GM21825 (cell line): ENCODE results near the gene CYP4F2.
A peak's percentile ranks its signal among the peaks of the same experiment; 100 is the strongest.
"Not testable (repeated sequence)": the region's sequence is repeated elsewhere in the genome, so short reads cannot be mapped to it uniquely, and the experiment has no call there.

Experiments
- ATAC-seq: cut with Tn5 transposase; IDR thresholded peaks from one replicate; pipeline ENCODE4 v1.9.1; 2021; ENCODE audit warnings: mild to moderate bottlenecking, moderate library complexity; ENCODE audit not compliant: unreplicated experiment

The CYP4F2 gene

DNA sequence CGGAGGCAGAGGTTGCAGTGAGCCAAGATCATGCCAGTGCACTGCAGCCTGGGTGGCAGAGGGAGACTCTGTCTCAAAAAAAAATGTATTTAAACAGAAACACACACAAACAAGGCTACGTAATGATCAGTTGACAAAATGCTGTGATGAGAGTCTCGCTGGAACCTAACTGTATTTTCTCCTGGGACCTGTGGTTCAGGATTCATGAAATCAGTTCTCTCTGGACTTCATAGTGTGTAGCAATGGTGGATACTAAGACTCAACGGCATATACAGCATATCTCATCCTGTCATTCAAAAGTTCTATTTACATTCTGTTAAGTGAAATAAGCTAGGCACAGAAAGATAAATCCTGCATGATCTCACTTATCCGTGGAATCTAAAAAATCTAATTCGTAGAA, 37.4 kb downstream of the CYP4F2 start:
- ATAC-seq: no peak

GRCh38 chr19:15859187-15859586, 38.7 kb downstream of the CYP4F2 start:
- ATAC-seq: no peak

DNA sequence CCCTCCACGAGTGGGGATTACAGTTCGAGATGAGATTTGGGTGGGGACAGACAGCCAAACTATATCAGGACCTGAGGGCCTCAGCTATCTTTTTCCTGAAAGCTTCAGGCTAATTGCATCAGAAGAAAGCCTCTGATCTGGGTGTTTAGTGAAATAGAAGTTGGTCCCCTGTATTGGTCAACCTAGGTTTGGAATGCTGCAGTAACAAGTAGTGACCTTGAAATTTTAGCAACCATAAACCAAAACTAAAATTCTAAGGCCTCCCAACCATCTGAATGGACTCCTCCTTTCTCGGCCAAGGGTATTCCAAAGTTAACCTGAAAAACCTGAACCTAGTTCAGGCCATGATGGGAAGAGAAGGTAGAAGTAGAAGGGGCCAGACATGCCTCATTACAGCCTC, 47.5 kb downstream of the CYP4F2 start:
- no peak for ATAC-seq

DNA sequence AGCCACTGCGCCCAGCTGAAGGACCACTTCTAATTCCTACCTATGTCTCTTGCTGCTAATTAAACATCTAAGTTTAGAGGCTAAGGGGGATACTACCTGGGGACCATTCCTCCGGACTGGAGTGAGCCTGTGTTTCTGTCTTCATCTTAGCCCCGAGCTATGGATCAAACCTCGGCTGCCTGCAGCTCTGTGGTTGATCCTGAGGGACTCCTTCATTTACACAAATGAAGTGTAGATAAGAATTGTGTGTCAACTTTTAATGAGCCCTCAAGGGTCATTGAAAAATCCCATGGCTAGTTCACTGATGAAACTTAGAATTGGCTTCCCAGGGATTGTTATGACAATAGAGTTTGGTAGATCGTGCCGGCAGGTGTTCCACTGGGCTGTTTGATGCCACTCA, 51.0 kb downstream of the CYP4F2 start:
- no peak for ATAC-seq

DNA sequence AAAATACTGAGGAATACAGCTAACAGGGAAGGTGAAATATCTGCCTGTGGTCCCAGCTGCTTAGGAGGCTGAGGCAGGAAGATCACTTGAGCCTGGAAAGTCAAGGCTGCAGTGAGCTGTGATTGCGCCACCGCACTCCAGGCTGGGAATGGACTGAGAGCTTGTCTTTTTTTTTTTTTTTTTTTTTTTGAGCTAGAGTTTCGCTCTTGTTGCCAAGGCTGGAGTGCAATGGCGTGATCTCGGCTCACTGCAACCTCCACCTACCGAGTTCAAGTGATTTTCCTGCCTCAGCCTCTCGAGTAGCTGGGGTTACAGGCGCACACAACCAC, 54.0 kb downstream of the CYP4F2 start:
- not testable (repeated sequence) for ATAC-seq

GRCh38 chr19:15843203-15843893, 54.5 kb downstream of the CYP4F2 start:
- ATAC-seq: no peak

DNA sequence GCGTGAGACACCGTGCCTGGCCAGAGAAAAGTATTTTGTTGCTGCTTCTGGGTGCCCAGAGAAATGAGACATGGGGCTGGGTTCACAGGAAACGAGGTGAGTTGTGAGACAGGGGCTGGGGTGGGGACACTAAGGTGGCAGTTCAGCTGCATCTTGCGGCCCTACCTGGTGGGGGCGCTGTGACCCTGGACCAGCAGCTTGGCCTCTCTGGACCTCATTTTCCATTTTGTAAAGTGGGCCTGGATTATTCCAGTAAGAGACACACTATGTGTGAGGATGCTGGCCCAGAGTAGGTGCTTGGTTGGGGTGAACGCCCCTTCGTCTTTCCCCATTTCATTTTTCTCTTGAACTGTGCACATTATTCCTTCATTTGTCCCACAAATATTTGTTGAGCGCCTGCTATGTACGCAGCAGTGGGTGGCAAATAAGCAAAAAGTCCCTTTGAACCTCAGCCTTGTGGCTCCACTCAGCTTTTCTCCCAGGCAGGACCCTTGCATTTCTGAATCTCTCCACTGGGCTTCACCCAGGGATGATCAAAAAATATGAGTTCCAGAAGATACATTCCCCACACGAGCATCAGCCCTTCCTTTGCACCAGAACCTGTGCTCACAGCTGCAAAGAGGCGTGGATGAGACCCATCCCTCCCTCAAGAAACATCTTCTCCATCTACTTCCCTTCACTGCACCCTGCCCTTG, 55.9 kb downstream of the CYP4F2 start:
- ATAC-seq: no peak

DNA sequence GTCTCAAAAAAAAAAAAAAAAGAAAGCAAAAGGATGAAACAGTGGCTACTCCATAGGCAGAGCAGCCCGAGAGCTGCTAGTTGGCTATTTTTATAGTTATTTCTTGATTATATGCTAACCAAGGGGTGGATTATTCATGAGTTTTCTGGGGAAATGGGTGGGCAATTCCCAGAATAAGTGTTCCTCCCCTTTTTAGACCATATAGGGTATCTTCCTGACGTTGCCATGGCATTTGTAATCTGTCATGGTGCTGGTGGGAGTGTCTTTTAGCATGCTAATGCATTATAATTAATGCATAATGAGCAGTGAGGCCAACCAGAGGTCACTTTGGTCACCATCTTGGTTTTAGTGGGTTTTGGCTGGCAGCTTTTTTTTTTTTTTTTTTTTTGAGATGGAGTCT, 57.0 kb downstream of the CYP4F2 start:
- ATAC-seq: no peak

GRCh38 chr19:15839888-15840287, 58.0 kb downstream of the CYP4F2 start:
- ATAC-seq: not testable (repeated sequence)

- no peak for ATAC-seq
Measured at GRCh38 chr19:15838351-15838750, 59.5 kb downstream of the CYP4F2 start.

DNA sequence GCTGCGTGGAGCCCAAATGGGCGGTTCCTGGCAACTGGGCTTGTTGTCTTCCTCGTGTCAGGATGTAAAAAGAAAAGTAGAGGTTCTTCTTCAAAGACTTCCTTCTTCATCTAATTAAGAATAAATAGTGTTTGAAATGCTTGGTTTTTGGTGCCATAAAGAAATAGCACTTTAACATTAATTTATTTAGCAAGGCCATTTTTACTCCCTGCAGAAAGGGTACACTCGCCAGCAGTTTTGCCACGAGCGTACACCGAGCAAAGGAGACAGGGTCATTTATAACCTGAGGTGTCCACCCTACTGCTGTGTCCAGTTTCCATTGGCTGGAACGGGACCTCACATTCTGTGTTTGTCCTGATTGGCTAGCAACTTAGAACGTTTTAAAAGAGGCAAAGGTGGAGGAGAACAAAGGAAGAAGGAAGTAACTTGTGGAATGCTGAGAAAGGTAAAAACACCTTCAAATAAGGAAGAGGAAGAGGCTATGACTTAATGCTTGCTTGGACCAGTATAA, 60.6 kb downstream of the CYP4F2 start:
- no peak for ATAC-seq

DNA sequence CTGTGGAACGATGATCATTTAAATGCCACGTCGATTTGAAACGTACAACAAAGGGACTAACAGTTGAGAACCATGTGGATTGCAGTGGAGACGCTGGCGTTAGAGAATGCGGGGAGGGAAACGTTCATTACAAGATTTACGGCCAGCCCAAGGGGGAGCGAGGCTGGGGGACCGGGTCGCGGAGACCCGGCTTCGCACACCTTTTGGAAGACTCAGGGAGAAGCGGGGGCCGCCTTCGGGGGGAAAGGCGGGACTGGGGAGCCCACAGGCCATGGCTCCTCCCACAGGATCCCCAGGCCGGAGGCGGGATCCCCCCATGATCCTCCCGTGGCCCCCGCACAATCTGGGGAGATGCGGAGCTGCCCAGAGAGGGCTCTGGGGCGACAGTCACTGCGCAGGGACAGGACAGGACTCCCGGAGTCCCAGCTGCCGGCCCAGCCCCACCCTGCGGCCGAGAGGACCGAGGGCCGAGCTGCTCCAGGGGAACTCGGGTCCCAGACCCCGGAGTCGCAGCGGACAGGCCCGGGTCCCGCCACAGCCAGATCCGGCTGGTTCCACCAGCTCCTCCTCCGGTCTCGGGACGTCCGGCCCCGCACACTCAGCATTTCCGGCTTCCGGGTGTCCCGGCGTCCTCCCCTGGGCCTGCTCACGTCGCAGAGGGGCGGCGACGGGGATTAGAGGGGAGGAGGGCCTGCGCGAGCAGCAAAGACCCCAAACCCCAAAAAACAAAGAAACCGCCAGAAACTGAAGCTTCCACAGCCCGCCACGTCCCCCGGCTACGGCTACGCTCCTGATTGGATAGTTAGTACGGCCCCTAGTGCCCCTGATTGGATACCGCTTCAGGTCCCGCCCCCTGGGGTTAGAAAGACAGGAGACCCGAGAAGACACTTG, 61.3 kb downstream of the CYP4F2 start:
- ATAC-seq: peak; percentile 91

GRCh38 chr19:15835565-15836329, 62.1 kb downstream of the CYP4F2 start:
- not testable (repeated sequence) for ATAC-seq

DNA sequence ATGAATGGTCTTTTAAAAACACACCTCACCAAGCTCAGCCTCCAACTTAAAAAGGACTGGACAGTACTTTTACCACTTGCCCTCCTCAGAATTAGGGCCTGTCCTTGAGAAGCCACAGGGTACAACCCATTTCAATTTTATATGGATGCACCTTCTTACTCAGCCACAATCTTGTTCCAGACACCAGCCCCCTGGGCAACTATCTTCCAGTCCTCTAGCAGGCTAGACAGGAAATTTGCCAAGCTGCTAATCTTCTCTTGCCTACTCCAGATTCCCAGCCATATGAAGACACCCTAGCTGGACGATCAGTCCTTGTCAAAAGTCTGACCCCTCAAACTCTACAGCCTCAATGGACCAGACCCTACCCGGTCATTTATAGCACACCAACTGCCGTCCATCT, 63.6 kb downstream of the CYP4F2 start:
- ATAC-seq: not testable (repeated sequence)

DNA sequence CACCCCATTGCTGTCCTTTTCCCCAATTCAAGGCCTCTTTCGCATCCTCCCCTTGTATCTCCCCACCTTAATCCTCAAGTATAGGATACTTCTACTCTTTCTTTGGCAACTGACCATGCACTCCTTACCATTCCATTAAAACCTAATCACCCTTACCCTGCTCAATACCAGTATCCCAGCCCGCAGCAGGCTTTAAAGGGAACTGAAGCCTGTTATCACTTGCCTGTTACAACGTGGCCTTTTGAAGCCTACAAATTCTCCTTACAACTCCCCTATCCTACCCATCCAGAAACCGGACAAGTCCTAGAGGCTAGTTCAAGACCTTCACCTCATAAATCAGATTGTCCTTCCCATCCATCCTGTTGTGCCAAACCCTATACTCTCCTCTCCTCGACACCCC, 66.2 kb downstream of the CYP4F2 start:
- no peak for ATAC-seq

DNA sequence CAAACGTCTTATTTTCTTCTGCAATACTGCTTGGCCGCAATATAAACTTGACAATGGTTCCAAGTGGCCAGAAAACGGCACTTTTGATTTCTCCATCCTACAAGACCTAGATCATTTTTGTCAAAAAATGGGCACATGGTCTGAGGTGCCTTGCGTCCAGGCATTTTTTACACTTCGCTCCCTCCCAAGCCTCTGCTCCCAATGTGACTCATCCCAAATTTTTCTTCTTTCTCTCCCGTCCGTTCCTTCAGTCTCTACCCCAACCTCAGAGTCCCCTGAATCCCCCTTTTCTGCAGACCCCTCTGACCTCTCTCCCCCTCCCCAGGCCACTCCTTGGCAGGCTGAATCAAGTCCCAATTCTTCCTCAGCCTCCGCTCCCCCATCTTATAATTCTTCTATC, 68.1 kb downstream of the CYP4F2 start:
- no peak for ATAC-seq

- ATAC-seq: no peak
Measured at GRCh38 chr19:15829306-15829698, 68.6 kb downstream of the CYP4F2 start.

DNA sequence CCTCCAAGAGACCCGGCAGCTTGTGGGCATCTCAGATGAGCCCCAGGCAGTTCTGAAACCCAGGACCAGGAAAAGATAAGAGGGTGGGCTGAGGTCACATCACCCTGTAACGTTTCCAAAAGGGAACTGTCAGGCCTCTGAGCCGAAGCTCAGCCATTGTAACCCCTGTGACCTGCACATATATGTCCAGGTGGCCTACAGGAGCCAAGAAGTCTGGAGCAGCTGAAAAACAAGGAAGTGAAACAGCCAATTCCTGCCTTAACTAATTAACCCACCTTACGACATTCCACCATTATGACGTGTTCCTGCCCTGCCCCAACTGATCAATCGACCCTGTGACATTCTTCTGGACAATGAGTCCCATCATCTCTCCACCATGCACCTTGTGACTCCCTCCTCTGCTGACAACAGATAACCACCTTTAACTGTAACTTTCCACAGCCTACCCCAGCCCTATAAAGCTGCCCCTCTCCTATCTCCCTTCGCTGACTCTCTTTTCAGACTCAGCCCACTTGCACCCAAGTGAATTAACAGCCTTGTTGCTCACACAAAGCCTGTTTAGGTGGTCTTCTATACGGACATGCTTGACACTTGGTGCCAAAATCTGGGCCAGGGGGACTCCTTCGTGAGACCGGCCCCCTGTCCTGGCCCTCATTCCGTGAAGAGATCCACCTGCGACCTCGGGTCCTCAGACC, 69.1 kb downstream of the CYP4F2 start:
- ATAC-seq: not testable (repeated sequence)

DNA sequence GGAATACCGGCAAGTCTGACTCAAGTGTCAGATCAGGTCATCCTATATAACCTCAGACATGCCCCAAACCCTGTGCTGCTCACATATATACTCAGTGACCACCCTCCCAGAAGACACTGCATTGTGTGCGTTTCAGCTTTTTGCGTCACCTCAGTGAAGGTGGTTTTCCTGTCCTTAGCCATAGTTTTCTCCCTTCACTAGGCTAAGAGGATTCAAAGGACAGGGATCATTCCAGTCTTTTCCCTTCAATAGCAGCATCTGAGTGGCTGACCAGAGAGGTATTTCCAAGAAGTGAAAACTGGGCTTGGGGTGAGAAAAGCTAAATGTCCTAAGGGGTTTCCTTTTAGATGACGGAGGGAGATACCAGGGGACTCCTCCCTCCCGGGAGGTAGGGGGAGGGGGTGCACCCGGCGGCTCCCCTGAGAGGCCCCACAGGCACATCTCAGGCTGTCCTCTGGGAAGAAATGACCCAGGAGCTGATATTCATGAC, 69.7 kb downstream of the CYP4F2 start:
- no peak for ATAC-seq
